GM12878 (cell line): ENCODE measurements around the gene TUNAR. TPM values are rescaled to one million over a fixed set of nuclear protein-coding genes. Genes with fewer than 3 reads are reported as not detected.

ENCODE experiments used
- ATAC-seq: fragments of 200-7000 bp; cut with Tn5 transposase; 3 replicates; pipeline ENCODE4 v1.9.1; 2020; ENCODE audit warnings: mild to moderate bottlenecking, moderate library complexity
- BruUV-seq: library from RNA; stranded (reverse); fragments of 400-500 nt; replicated peaks from 2 replicates; lab custom pipeline; 2021; lab: Mats Ljungman, UMichigan
- CTCF ChIA-PET: fragments of 300-600 bp; sonication (Branson Sonifier 250); formaldehyde crosslinking; extraction: SDS; loops from one replicate; lab custom pipeline; 2021; ENCODE audit warnings: inconsistent platforms; lab: Yijun Ruan, JAX
- POLR2A ChIA-PET: fragments of 350-600 bp; formaldehyde crosslinking; extraction: SDS; loops from one replicate; lab custom pipeline; 2021; ENCODE audit warnings: inconsistent platforms; lab: Charles Lee
- RAD21 ChIA-PET: fragments of 300-600 bp; sonication (Branson Sonifier 250); formaldehyde crosslinking; loops from one replicate; lab custom pipeline; 2023; ENCODE audit warnings: antibody characterized with exemption; ENCODE audit not compliant: unreplicated experiment; lab: Charles Lee
- SMC1A ChIA-PET: fragments of 300-600 bp; sonication (Branson Sonifier 250); formaldehyde crosslinking; loops from one replicate; lab custom pipeline; 2023; ENCODE audit not compliant: unreplicated experiment, uncharacterized antibody; lab: Charles Lee
- DNase-seq: peaks from one replicate; pipeline ENCODE4 v3.0.0-alpha.2; 2011; ENCODE audit warnings: low read depth, low spot score
- FAIRE-seq: peaks from 3 replicates; lab custom pipeline; 2011; peaks lifted over from hg19 to GRCh38; lab: Jason Lieb, UNC
- H2AFZ ChIP-seq: 2 replicates; pipeline ENCODE4 v1.6.0; 2011; ENCODE audit warnings: low read depth, low read length, control low read depth; ENCODE audit not compliant: control insufficient read depth
- H3K27ac ChIP-seq: 2 replicates; pipeline ENCODE4 v1.5.1; 2011; ENCODE audit warnings: control low read depth; ENCODE audit not compliant: control insufficient read depth, insufficient read depth
- H3K27me3 ChIP-seq, 2 experiments: replicated peaks in 1 of 2; 2 replicates each; pipeline versions ENCODE4 v1.6.0 to v1.6.1; 2011; ENCODE audit warnings: low read length in 1 of 2; ENCODE audit not compliant: control insufficient read depth in 2 of 2, insufficient read depth in 2 of 2
- H3K36me3 ChIP-seq, 2 experiments: 2 replicates each; pipeline ENCODE4 v1.5.1; 2011; ENCODE audit warnings: low read length in 1 of 2; ENCODE audit not compliant: control insufficient read depth in 2 of 2, insufficient read depth in 2 of 2
- H3K4me1 ChIP-seq: 2 replicates; pipeline ENCODE4 v1.6.1; 2011; ENCODE audit warnings: mild to moderate bottlenecking, low read length, moderate library complexity, mixed read lengths; ENCODE audit not compliant: control insufficient read depth, insufficient read depth
- H3K4me2 ChIP-seq: 2 replicates; pipeline ENCODE4 v1.6.0; 2011; ENCODE audit warnings: control low read depth; ENCODE audit not compliant: control insufficient read depth, insufficient read depth
- H3K4me3 ChIP-seq: fragments of 200-600 bp; sonication (generic); 2 replicates; pipeline ENCODE4 v1.5.1; 2016
- H3K79me2 ChIP-seq: 2 replicates; pipeline ENCODE4 v1.6.0; 2011; ENCODE audit warnings: low read length; ENCODE audit not compliant: control insufficient read depth, insufficient read depth
- H3K9ac ChIP-seq: 2 replicates; pipeline ENCODE4 v1.8.0; 2011; ENCODE audit warnings: low read length, control low read depth, mixed read lengths; ENCODE audit not compliant: control insufficient read depth, insufficient read depth
- H3K9me3 ChIP-seq: replicated peaks from 3 replicates; pipeline ENCODE4 v1.5.1; 2011; ENCODE audit warnings: mild to moderate bottlenecking, low read length; ENCODE audit not compliant: control insufficient read depth, insufficient read depth
- H4K20me1 ChIP-seq: 2 replicates; pipeline ENCODE4 v1.6.0; 2011; ENCODE audit not compliant: control insufficient read depth, insufficient read depth
- BRCA1 ChIP-seq: IDR thresholded peaks from 2 replicates; pipeline ENCODE4 v1.6.1; 2011; ENCODE audit warnings: low read depth, low read length, improper control_type of control experiment
- DPF2 ChIP-seq: fragments of 450-650 bp; IDR thresholded peaks from 2 replicates; pipeline ENCODE4 v1.6.1; 2017; ENCODE audit warnings: mild to moderate bottlenecking
- FOXK2 ChIP-seq: fragments of 450-650 bp; IDR thresholded peaks from 2 replicates; pipeline ENCODE4 v1.6.1; 2017; ENCODE audit warnings: mild to moderate bottlenecking, moderate library complexity
- KLF5 ChIP-seq: fragments of 450-650 bp; IDR thresholded peaks from 2 replicates; pipeline ENCODE4 v1.6.1; 2014; ENCODE audit warnings: mild to moderate bottlenecking; ENCODE audit not compliant: partially characterized antibody
- MYB ChIP-seq: fragments of 150-350 bp; IDR thresholded peaks from 2 replicates; pipeline ENCODE4 v1.6.1; 2014; ENCODE audit warnings: mild to moderate bottlenecking, low read depth, low read length, borderline replicate concordance
- POLR2AphosphoS2 ChIP-seq: IDR thresholded peaks from 2 replicates; pipeline ENCODE4 v1.6.1; 2011; ENCODE audit warnings: low read depth, mild to moderate bottlenecking, low read length, improper control_type of control experiment, moderate library complexity
- SPI1 ChIP-seq: IDR thresholded peaks from 2 replicates; pipeline ENCODE4 v1.6.1; 2011; ENCODE audit warnings: low read depth, mild to moderate bottlenecking, low read length, moderate library complexity, borderline replicate concordance; ENCODE audit not compliant: insufficient read depth
- TCF12 ChIP-seq: IDR thresholded peaks from 2 replicates; pipeline ENCODE4 v1.6.1; 2011; ENCODE audit warnings: low read depth, mild to moderate bottlenecking, low read length
- WGBS: methylation state at CpG from one replicate; pipeline ENCODE4 v1.1.6; 2016; ENCODE audit warnings: low lambda C conversion rate; ENCODE audit not compliant: insufficient replicate concordance, insufficient coverage; ENCODE audit errors: missing lambda C conversion rate; 5-methylcytosine and 5-hydroxymethylcytosine counted together
- in situ Hi-C: fragments of 300-500 bp; cut with MboI; formaldehyde crosslinking; loops from 9 replicates; pipeline ENCODE4 v1.14.3; 2018; ENCODE audit warnings: mixed read lengths
- intact Hi-C: fragments of 100-400 bp; cut with micrococcal nuclease; formaldehyde crosslinking; loops from one replicate; pipeline ENCODE4 v1.14.2; 2022; ENCODE audit not compliant: unreplicated experiment
- polyA plus RNA-seq, 11 experiments: library from polyadenylated mRNA; depleted of rRNA in 4 of 11; unstranded in 6 of 11; stranded (reverse) in 5 of 11; fragments of >200 nt; fragmentation: Nextera tagmentation in 4 of 11; fragmentation: Illumina TruSeq in 1 of 11; extraction: Ambion mirVana in 4 of 11; extraction: Trizol in 1 of 11; gene quantifications; 1 replicate in 1 of 11; 2 replicates in 10 of 11; pipeline versions ENCODE4 v1.2.1 to v1.2.3, GENCODE V29; 2011 to 2016; ENCODE audit warnings: inconsistent platforms in 2 of 11, missing spikeins in 2 of 11, low read depth in 1 of 11
- total RNA-seq, 4 experiments: library from RNA; depleted of rRNA in 3 of 4; stranded (reverse); fragments of >200 nt in 3 of 4; fragmentation: Illumina TruSeq in 1 of 4; extraction: Trizol in 1 of 4; gene quantifications; 2 replicates each; pipeline versions ENCODE4 v1.2.1 to v1.2.3, GENCODE V29; 2013 to 2021
- TF ChIP-seq, protein P1 (sequence below): IDR thresholded peaks from 2 replicates; pipeline ENCODE4 v1.6.1; 2011; ENCODE audit warnings: low read depth, mild to moderate bottlenecking, low read length, moderate library complexity, borderline replicate concordance; ENCODE audit errors: extremely low read depth
- TF ChIP-seq, protein P2 (sequence below): fragments of 450-650 bp; formaldehyde crosslinking; IDR thresholded peaks from 2 replicates; pipeline ENCODE4 v1.5.0; 2022; ENCODE audit warnings: mild to moderate bottlenecking, missing genetic modification characterization

TUNAR gene
- total and polyA plus RNA-seq, 10 of the 15 experiments (the other 5 are each of a cell fraction or from before 2014, with no cell fraction given) = 0.02 TPM; not detected in 9

DNA sequence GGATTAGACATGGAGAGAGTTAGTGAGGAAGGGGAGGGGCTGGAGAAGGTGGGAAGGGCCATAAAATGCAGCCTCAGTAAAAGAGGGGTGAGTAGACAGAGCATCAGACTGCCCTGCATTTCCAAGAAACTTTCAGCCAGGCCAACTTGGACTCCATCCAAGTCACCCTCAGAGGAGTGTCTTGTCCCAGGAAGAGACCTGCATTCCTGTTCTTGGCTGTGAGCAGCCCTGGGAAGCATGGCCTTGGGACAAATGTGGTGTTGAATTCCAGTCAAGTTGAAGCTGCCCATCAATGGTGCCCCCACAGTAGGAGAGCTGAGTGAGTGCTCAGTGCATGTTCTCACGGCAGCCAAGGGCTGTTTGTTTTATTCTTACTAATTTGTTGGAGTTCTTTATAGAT is 35.0 kb upstream of the TUNAR start:
- DNase-seq = no peak
- Histone ChIP-seq H2AFZ (no peak overlapping the region), H4K20me1 (no peaks in the 10 kb centered on the region), H3K27me3 (peaks cover 0 to 6% of the 10 kb centered on the region in 2 experiments; a peak in 3 of 4 replicates), H3K9me3 (no peaks in the 10 kb centered on the region), H3K9ac (no peak overlapping the region), H3K4me3 (no peak overlapping the region), H3K79me2 (no peaks in the 10 kb centered on the region), H3K27ac (no peak overlapping the region), H3K4me2 (no peak overlapping the region), H3K4me1 (no peaks in the 10 kb centered on the region), H3K36me3 (no peaks in the 10 kb centered on the region)
- intact Hi-C loops = no loop called here
- no peak for ATAC-seq
- TF ChIP-seq FOXK2 (no peak), POLR2AphosphoS2 (no peak), DPF2 (no peak), KLF5 (no peak), SPI1 (no peak), TCF12 (no peak), BRCA1 (no peak), MYB (no peak)
- TF ChIP-seq, protein P1, sequence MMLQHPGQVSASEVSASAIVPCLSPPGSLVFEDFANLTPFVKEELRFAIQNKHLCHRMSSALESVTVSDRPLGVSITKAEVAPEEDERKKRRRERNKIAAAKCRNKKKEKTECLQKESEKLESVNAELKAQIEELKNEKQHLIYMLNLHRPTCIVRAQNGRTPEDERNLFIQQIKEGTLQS = no peak
- TF ChIP-seq, protein P2, sequence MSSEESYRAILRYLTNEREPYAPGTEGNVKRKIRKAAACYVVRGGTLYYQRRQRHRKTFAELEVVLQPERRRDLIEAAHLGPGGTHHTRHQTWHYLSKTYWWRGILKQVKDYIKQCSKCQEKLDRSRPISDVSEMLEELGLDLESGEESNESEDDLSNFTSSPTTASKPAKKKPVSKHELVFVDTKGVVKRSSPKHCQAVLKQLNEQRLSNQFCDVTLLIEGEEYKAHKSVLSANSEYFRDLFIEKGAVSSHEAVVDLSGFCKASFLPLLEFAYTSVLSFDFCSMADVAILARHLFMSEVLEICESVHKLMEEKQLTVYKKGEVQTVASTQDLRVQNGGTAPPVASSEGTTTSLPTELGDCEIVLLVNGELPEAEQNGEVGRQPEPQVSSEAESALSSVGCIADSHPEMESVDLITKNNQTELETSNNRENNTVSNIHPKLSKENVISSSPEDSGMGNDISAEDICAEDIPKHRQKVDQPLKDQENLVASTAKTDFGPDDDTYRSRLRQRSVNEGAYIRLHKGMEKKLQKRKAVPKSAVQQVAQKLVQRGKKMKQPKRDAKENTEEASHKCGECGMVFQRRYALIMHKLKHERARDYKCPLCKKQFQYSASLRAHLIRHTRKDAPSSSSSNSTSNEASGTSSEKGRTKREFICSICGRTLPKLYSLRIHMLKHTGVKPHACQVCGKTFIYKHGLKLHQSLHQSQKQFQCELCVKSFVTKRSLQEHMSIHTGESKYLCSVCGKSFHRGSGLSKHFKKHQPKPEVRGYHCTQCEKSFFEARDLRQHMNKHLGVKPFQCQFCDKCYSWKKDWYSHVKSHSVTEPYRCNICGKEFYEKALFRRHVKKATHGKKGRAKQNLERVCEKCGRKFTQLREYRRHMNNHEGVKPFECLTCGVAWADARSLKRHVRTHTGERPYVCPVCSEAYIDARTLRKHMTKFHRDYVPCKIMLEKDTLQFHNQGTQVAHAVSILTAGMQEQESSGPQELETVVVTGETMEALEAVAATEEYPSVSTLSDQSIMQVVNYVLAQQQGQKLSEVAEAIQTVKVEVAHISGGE (CRISPR knock-in tag) = no peak
- RAD21 ChIA-PET = no interaction called here
- CTCF ChIA-PET = interaction anchor here (0.6 kb wide), 1 partner anchor 244 kb away, joined by 3 read pairs; no protein-coding TSS in a partner anchor
- 73% methylated on average over 1 of the region's 1 CpG for WGBS
- SMC1A ChIA-PET = no interaction called here
- BruUV-seq = no TSS peak
- POLR2A ChIA-PET = no interaction called here
- in situ Hi-C loops = no loop called here
- FAIRE-seq = no peak
